DMS153 (cell line): ENCODE measurements around the gene LMCD1.

Source experiments
- DNase-seq: peaks from one replicate; lab custom pipeline; 2025; lab: John Stamatoyannopoulos, UW

LMCD1 gene

DNA sequence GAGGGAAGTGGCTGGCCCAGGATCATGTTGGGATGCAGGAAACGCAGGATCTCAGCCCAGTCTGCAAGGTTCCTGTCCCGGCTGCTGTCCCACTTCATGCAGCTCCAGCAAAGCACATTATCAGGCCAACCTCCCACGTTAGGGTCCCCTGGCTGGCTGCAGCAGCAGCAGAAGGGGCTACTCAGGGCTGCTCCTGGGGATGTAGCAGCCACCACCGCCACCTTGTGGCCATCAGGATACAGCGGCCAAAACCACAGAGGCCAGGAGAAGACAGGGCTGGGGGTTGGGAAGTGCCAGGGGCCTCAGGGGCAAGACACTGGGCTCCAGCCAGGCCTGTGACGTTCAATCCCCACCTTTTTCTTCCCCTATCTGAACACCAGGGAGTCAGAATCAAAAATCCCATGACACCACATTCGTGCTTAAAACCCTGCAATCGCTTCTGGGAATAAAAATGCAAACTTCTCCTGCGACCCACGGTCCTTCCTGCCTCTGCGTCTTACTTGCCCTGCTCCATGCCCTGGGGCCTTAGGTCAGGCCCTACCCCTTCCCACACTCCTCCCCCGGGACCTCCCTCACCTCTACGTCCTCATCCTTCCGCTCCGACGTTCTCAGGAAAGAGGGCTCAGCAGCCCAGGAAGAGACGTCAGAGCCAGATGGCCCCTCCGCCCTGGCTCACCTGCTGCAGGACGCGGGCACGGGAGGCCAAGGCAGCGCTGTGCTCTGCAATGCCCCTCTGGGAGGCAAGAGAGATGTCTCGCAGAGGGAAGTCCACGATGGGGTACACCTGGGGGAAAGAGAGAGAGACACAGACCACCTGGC lies 121.5 kb downstream of the LMCD1 start:
- no peak for DNase-seq

DNA sequence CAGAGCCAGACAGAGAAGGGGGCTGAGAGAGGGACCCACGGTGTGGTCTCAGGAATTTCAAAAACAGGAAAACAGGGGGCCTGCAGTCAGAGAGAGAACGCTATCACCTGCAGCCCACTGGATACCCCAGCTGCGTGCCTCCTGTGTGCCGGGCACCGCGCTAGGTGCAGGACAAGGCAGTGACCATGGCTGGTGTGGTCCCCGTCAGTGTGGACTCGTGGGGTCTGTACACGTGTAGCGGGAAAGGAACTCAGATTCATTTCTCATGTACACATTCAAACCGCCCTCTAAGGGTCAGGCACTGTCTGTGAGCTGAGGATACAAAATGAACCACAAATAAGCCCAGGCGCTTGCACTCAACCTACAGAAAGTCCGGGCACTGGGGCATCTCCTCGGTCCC lies 122.1 kb downstream of the LMCD1 start:
- DNase-seq, result no peak
